Measurements from ENCODE around the gene FKBP2. TPM values are rescaled to one million over a fixed set of nuclear protein-coding genes. Genes with fewer than 3 reads are reported as not detected.

The FKBP2 gene
- total RNA-seq, 3 donors from 2014 or later (not counting 1 experiment from before 2014, with no cell fraction given): 26.4 to 39.3 (median 30.3) TPM

DNA sequence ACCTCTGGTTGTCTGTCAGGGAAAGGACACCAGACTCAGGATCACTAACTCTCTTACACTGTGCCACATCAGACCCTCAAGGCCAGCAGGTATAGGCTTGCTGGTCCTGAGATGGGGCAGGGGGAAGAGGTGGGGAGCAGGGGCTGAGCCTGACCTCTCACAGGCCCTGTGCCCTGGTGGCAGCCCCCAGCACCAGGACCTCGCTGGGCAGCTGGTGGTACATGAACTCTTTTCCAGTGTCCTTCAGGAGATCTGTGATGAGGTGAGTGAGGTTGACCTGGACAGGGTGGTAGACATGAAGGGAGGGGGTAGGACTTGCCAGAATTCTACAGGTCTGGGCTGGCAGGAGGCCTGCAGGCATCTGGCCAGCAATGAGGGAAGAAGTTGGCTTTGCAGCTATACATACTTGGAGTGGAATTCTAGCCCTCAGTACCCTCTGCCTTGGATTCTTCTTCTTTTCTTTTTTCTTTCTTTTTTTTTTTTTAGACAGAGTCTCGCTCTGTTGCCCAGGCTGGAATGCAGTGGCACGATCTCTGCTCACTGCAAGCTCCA lies 13.4 kb upstream of the FKBP2 start:
- H3K9me3 ChIP-seq (ENCODE audit: control insufficient read depth, insufficient read depth, low read length): no peaks in the 10 kb centered on the region
- no peak for DNase-seq
- no peak for ATAC-seq
- Mint-ChIP-seq H3K27me3 (ENCODE audit: low read depth in 2 of 2) (no peaks in the 10 kb centered on the region), H3K36me3 (no peaks in the 10 kb centered on the region), H3K9me3 (no peaks in the 10 kb centered on the region), H3K27ac (peak overlapping the region; percentile 82 to 85), H3K4me3 (peak overlapping the region; percentile 88), H3K4me1 (peaks cover 24 to 52% of the 10 kb centered on the region in 2 donors)
- H3K36me3 ChIP-seq (ENCODE audit: control insufficient read depth, insufficient read depth, low read length): peaks cover 14% of the 10 kb centered on the region
- WGBS (ENCODE audit: insufficient coverage): 76% methylated on average over 3 of the region's 3 CpGs
- intact Hi-C loops (cut with micrococcal nuclease): no loop called here
- no peaks in the 10 kb centered on the region for H3K27me3 ChIP-seq (ENCODE audit: control insufficient read depth, insufficient read depth, low read length)
- H3K27ac ChIP-seq (ENCODE audit: low read length): peak overlapping the region; percentile 67
- TF ChIP-seq, protein P1, sequence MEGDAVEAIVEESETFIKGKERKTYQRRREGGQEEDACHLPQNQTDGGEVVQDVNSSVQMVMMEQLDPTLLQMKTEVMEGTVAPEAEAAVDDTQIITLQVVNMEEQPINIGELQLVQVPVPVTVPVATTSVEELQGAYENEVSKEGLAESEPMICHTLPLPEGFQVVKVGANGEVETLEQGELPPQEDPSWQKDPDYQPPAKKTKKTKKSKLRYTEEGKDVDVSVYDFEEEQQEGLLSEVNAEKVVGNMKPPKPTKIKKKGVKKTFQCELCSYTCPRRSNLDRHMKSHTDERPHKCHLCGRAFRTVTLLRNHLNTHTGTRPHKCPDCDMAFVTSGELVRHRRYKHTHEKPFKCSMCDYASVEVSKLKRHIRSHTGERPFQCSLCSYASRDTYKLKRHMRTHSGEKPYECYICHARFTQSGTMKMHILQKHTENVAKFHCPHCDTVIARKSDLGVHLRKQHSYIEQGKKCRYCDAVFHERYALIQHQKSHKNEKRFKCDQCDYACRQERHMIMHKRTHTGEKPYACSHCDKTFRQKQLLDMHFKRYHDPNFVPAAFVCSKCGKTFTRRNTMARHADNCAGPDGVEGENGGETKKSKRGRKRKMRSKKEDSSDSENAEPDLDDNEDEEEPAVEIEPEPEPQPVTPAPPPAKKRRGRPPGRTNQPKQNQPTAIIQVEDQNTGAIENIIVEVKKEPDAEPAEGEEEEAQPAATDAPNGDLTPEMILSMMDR (IDR thresholded peaks at IDR 0.05): no peak
- peak overlapping the region; percentile 74 for H3K4me3 ChIP-seq (ENCODE audit: low read length)
- H3K4me1 ChIP-seq (ENCODE audit: control insufficient read depth, insufficient read depth, low read length): peaks cover 62% of the 10 kb centered on the region

DNA sequence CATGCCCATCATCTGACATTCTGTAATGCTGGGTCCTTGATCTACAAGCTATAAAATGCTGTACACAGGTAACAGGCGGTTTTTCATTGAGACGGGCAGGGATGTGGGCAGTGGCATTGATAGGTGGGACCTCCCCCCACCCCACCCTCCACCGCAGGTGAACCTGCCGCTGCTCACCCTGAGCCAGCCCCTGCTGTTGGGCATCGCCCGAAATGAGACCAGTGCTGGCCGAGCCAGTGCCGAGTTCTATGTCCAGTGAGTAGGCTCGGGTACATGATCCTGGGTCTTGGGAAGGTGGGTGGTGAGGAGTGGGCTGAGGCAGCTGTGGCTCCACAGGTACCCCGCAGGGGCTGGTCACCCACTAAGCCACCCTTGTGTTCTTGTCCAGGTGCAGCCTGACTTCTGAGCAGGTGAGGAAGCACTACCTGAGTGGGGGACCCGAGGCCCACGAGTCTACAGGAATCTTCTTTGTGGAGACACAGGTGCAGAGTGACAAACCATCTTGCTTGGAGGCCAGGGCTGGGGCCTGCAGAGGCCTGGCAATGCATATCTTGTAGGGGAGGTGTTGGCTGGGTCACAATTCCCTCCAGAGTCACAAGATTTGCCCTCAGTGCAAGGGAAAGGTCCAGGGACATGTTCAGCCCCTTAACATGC lies 11.7 kb upstream of the FKBP2 start:
- WGBS (ENCODE audit: insufficient coverage): 92% methylated on average over 10 of the region's 12 CpGs
- intact Hi-C loops (cut with micrococcal nuclease): no loop called here

DNA sequence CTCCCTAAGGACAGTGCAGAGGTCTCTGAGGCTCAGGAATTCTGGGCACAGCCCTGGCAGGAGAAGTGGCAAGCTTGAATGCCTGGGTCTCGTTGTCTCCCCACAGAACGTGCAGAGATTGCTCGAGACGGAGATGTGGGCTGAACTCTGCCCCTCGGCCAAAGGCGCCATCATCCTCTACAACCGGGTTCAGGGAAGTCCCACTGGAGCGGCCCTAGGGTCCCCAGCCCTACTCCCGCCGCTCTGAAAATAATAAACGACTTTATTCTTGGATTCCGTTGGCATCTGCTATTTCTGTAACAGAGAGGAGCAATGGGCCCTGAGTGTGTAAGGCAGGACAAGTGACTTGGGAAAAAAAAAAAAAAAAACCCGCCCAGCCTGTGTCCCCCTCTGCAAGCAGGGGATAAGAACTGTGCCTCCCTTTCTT lies 11.1 kb upstream of the FKBP2 start:
- H3K27me3 ChIP-seq (ENCODE audit: control insufficient read depth, insufficient read depth, low read length): no peaks in the 10 kb centered on the region
- WGBS (ENCODE audit: insufficient coverage): 61% methylated on average over 13 of the region's 13 CpGs
- no peaks in the 10 kb centered on the region for H3K9me3 ChIP-seq (ENCODE audit: control insufficient read depth, insufficient read depth, low read length)
- no peaks in the 10 kb centered on the region for H3K27me3 Mint-ChIP-seq (ENCODE audit: low read depth in 2 of 2)
- ATAC-seq: no peak
- DNase-seq: peak in 1 of 2 donors; percentile 16
- peaks cover 67% of the 10 kb centered on the region for H3K4me1 ChIP-seq (ENCODE audit: control insufficient read depth, insufficient read depth, low read length)
- H3K4me3 Mint-ChIP-seq: peak overlapping the region; percentile 94
- no peaks in the 10 kb centered on the region for H3K36me3 ChIP-seq (ENCODE audit: control insufficient read depth, insufficient read depth, low read length)
- H3K27ac ChIP-seq (ENCODE audit: low read length): peak overlapping the region; percentile 95
- H3K4me3 ChIP-seq (ENCODE audit: low read length): peak overlapping the region; percentile 93
- no peaks in the 10 kb centered on the region for H3K9me3 Mint-ChIP-seq
- TF ChIP-seq, protein P1 (IDR thresholded peaks at IDR 0.05): no peak
- H3K36me3 Mint-ChIP-seq: no peaks in the 10 kb centered on the region
- H3K4me1 Mint-ChIP-seq: peaks cover 24 to 50% of the 10 kb centered on the region in 2 donors
- intact Hi-C loops (cut with micrococcal nuclease): loop anchor here (1.0 kb wide), 4 partner anchors 12 to 43 kb away; partner anchors contain the start of genes FKBP2 and STIP1
- H3K27ac Mint-ChIP-seq: peak overlapping the region; percentile 93 to 97

More for the DNA sequence above, 11.7 kb upstream of the FKBP2 start:
- Histone ChIP-seq H3K36me3 (ENCODE audit: control insufficient read depth, insufficient read depth, low read length) (no peaks in the 10 kb centered on the region), H3K27me3 (ENCODE audit: control insufficient read depth, insufficient read depth, low read length) (no peaks in the 10 kb centered on the region), H3K4me1 (ENCODE audit: control insufficient read depth, insufficient read depth, low read length) (peaks cover 71% of the 10 kb centered on the region), H3K27ac (ENCODE audit: low read length) (peak overlapping the region; percentile 95), H3K9me3 (ENCODE audit: control insufficient read depth, insufficient read depth, low read length) (no peaks in the 10 kb centered on the region), H3K4me3 (ENCODE audit: low read length) (no peak overlapping the region)
- no peaks in the 10 kb centered on the region for H3K9me3 Mint-ChIP-seq
- H3K4me3 Mint-ChIP-seq: peak overlapping the region; percentile 94
- no peaks in the 10 kb centered on the region for H3K36me3 Mint-ChIP-seq
- no peaks in the 10 kb centered on the region for H3K27me3 Mint-ChIP-seq (ENCODE audit: low read depth in 2 of 2)
- ATAC-seq (no peak), DNase-seq (no peak)
- H3K27ac Mint-ChIP-seq: peak overlapping the region; percentile 93 to 97
- H3K4me1 Mint-ChIP-seq: peaks cover 24 to 53% of the 10 kb centered on the region in 2 donors
- TF ChIP-seq, protein P1 (IDR thresholded peaks at IDR 0.05): no peak
